Lung (tissue), 12 donors: Measurements from ENCODE around the gene NXPH1. TPM values are rescaled to one million over a fixed set of nuclear protein-coding genes. Genes with fewer than 3 reads are reported as not detected.

Source experiments
- ATAC-seq: fragments of 200-7000 bp; cut with Tn5 transposase; one replicate; pipeline ENCODE4 v1.9.1; 2020; ENCODE audit warnings: moderate number of reproducible peaks; ENCODE audit not compliant: insufficient read depth, low FRiP score
- DNase-seq, 3 donors: peaks; one replicate each; pipeline ENCODE4 v3.0.0-alpha.2; 2013 to 2017
- H3K27ac ChIP-seq, 2 donors: one replicate each; pipeline ENCODE4 v1.5.1; 2013; ENCODE audit warnings: mild to moderate bottlenecking in 2 of 2, moderate library complexity in 2 of 2, control low read depth in 1 of 2, inconsistent platforms in 1 of 2, low read depth in 1 of 2, low read length in 1 of 2
- H3K27me3 ChIP-seq, 3 donors: one replicate each; pipeline ENCODE4 v1.5.1; 2013; ENCODE audit warnings: low read length in 2 of 3; ENCODE audit not compliant: control insufficient read depth in 3 of 3, insufficient read depth in 3 of 3
- H3K36me3 ChIP-seq, 4 donors: one replicate each; pipeline ENCODE4 v1.5.1; 2013; ENCODE audit warnings: low read length in 4 of 4, mild to moderate bottlenecking in 1 of 4, moderate library complexity in 1 of 4; ENCODE audit not compliant: control insufficient read depth in 4 of 4, insufficient read depth in 4 of 4
- H3K4me1 ChIP-seq, 5 donors: one replicate each; pipeline ENCODE4 v1.5.1; 2013; ENCODE audit warnings: low read length in 5 of 5, mild to moderate bottlenecking in 2 of 5, moderate library complexity in 1 of 5; ENCODE audit not compliant: control insufficient read depth in 5 of 5, insufficient read depth in 5 of 5
- H3K4me3 ChIP-seq: one replicate; pipeline ENCODE4 v1.5.1; 2013; ENCODE audit warnings: mild to moderate bottlenecking, control low read depth, moderate library complexity
- H3K9ac ChIP-seq, 2 donors: one replicate each; pipeline ENCODE4 v1.5.1; 2013; ENCODE audit warnings: low read length in 2 of 2, control low read depth in 1 of 2; ENCODE audit not compliant: insufficient read depth in 1 of 2
- H3K9me3 ChIP-seq, 4 donors: one replicate each; pipeline ENCODE4 v1.5.1; 2013; ENCODE audit warnings: low read length in 3 of 4, mild to moderate bottlenecking in 1 of 4, moderate library complexity in 1 of 4; ENCODE audit not compliant: control insufficient read depth in 4 of 4, insufficient read depth in 3 of 4
- CTCF ChIP-seq: IDR thresholded peaks from 2 replicates; pipeline ENCODE4 v1.5.1; 2012; ENCODE audit warnings: mild to moderate bottlenecking; ENCODE audit errors: control extremely low read depth, extremely low read depth
- WGBS, 2 donors: extraction: QIAGEN DNeasy Blood & Tissue Kit; methylation state at CpG; one replicate each; pipeline ENCODE4 v1.1.7; 2013; 5-methylcytosine and 5-hydroxymethylcytosine counted together
- polyA plus RNA-seq, 2 donors: library from polyadenylated mRNA; stranded (reverse); fragments of 200-250 nt; gene quantifications; one replicate each; pipeline ENCODE4 v1.2.1, GENCODE V29; 2013
- total RNA-seq, 2 donors: library from RNA; depleted of rRNA in 1 of 2; stranded (reverse); fragments of >200 nt in 1 of 2; gene quantifications; one replicate each; pipeline ENCODE4 v1.2.1, GENCODE V29; 2014 to 2021
- donor health status: control.
- donor health status: control.
- donor health status: Bipolar disorder and iron deficiency.
- donor health status: healthy.
- donor health status: DM: yes; HTN: yes; CAD: no.

NXPH1 gene
- total and polyA plus RNA-seq, 4 donors, result 0.09 to 0.17 TPM; not detected in 2

DNA sequence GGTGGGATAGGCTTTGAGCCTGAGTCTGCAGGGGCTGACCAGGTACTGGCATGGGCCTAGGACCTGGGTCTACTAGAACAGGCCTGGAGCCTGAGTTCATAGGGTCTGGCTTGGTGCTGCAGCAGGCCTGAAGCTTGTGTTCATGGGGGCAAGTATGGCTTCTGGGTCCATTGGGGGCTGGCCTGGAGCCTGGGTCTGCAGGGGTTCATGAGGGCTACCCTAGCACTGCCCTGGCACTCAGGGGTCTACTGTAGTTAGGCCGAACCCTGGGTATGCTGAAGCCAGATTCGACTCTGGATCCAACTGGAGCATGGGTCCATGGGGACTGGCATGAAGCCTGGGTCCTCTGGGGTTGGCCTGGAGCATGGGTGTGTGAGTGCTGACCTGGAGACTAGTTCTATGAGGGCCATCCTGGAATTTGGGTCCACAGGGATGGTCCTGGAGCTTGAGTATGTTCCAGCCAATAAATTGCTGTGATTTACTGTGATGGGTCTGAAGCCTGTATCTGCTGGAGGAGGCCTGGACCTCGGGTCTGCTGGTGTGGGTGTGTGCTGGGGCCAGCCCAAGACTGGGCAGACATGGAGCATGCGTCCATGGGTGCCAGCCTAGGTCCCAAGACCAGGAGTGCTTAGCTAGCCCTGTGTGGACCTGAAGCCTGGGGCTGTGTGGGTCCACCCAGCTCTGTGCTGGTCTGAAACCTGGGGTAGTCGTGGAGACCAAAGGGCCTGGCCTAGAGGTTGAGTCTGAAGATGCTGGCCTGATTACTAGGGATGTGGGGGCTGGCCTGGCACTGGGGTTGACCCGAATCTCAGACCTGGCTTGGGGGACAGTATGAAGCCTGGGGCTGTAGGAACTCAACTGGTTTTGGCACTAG is 235.5 kb downstream of the NXPH1 start:
- Histone ChIP-seq H3K27me3 (no peaks in the 10 kb centered on the region), H3K4me3 (no peak overlapping the region), H3K9me3 (peaks cover 0 to 11% (median 1%) of the 10 kb centered on the region in 4 donors), H3K36me3 (no peaks in the 10 kb centered on the region), H3K4me1 (no peaks in the 10 kb centered on the region), H3K27ac (no peak overlapping the region), H3K9ac (no peak overlapping the region)
- WGBS, 2 donors, result 68 to 74% methylated on average over 6 of the region's 6 CpGs
- TF ChIP-seq CTCF, result no peak
- DNase-seq (no peak), ATAC-seq (no peak)

- ATAC-seq (no peak), DNase-seq (no peak)
- Histone ChIP-seq H3K36me3 (no peaks in the 10 kb centered on the region), H3K4me1 (no peaks in the 10 kb centered on the region), H3K27me3 (no peaks in the 10 kb centered on the region), H3K27ac (no peak overlapping the region), H3K9me3 (peaks cover 0 to 11% (median 1%) of the 10 kb centered on the region in 4 donors), H3K4me3 (no peak overlapping the region), H3K9ac (no peak overlapping the region)
- no peak for TF ChIP-seq CTCF
These were observed 236.1 kb downstream of the NXPH1 start for GRCh38 chr7:8669501-8669851.

DNA sequence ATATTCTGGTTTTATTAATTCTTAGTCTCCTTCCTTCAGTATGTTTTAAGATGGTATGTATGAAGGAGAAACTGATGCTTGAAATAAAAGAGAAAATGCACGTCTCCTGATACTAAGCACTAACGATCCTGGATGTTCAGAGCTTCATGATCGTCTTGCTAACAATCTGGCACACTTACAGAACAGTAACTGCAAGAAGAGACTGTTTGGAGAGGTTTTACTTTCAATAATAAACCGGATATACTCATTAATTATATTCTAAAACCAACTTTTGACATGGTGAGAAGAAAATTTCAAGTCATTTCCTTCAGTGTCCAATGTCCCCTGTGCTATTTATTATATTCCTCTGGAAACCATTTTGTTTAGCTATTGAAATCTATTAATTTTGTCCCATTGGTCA is 251.0 kb downstream of the NXPH1 start:
- Histone ChIP-seq H3K27ac (no peak overlapping the region), H3K27me3 (no peaks in the 10 kb centered on the region), H3K9me3 (no peaks in the 10 kb centered on the region), H3K9ac (no peak overlapping the region), H3K4me1 (no peaks in the 10 kb centered on the region), H3K4me3 (no peak overlapping the region), H3K36me3 (no peaks in the 10 kb centered on the region)
- no peak for TF ChIP-seq CTCF
- ATAC-seq (no peak), DNase-seq (no peak)
- 55 to 77% methylated on average over 4 of the region's 4 CpGs for WGBS, 2 donors
